ENCODE data around the gene CXCR6.

DNA sequence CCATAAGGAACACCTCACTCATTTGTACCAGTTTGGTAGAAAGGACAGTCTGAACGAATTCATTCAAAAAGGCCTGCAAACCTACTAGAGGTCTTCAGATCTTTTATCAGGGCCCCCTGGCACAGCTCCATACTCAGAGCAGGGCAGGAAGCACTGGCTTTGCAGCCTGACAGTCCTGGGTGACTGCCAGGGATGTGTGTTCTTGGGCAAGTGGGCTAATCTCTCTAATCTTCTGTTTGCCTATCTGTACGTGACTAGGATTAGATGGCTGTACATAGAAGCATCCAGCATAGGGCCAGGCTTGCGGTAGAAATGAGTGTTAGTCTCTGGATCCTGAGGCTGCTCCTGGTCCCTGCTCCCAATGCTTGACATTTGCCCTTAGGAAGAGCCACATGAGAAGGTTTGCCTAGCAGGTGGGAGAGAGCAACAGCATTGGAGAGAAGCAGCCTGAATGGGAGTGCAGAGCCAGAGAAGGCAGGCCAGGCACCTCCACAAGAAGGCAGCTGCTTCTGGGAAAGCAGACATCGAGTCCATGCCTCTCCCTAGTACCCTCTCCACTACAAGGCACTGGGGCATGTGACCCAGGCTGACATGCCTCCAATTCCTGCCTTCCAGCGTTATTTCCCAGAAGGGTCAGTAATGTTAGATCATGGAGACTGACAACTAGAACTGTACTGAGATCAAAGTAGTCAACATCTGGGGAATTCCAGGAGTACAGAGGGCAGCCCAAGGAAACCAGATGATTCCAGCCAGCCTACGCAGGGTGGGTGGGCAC is 1.0 kb upstream of the CXCR6 start:
- TF ChIP-seq CTCF (IDR thresholded peaks at IDR 0.05; ENCODE audit: low read depth, low read length) (no peak), EZH2phosphoT487 (IDR thresholded peaks at IDR 0.05; ENCODE audit: low read depth) (no peak)

All from OCI-LY3 (cell line).